Measurements from ENCODE around the gene ARL4D. TPM values are rescaled to one million over a fixed set of nuclear protein-coding genes. Genes with fewer than 3 reads are reported as not detected.
"Not testable (repeated sequence)": the region's sequence is repeated elsewhere in the genome, so short reads cannot be mapped to it uniquely, and the experiment has no call there.

The ARL4D gene, protein sequence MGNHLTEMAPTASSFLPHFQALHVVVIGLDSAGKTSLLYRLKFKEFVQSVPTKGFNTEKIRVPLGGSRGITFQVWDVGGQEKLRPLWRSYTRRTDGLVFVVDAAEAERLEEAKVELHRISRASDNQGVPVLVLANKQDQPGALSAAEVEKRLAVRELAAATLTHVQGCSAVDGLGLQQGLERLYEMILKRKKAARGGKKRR
- 10 to 100 TPM in 3 of 4 donors, 1 to 10 TPM in 1; 8.1 to 13.4 (median 10.6) TPM for polyA plus RNA-seq (ENCODE audit: insufficient read length in 4 of 4)

DNA sequence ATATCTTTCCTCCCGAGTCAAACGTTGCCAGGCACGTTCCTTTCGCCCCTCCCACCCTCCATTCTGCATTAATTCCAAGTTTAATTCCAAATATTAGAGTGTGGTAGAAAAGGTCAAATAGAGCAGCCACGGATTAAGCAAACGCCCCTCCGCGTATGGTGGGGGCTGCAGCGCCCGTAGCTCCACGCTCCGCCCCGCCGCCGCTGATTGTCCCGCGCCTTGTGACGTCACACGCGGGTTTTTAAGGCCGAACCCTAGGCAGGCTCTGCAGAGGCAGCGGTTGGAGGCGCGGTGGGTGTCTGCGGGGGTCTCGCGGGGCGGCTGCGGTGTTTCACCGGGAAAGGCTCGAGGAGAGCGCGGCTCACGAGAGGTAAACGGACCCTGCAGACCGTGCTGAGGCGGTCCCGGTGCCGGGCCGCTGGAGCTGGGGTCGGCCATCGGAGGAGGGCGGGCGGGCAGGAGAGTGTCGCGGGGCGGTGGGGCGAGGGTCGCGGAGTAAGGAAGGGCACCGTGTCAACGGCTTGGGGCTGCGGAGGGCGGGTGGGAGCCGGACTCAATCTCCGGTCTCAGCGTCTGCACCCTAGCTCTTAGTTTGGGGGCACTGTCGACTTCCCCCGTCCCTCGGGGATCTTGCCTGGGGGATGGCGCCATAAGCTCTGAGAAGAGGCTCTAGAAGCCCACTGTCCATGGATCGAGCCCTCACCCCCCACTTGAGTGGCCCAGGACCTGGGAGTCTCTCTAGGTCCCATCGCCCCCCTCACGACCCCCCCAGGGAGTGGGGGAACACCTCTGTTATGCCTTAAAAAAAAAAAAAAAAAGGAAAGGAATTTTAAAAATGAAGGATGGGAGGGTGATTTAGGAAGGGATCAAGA is at the start of gene ARL4D:
ARL4D (plus strand) TSS at position 270 of the 872 bp plus-strand sequence. CDS start 740 bp downstream, outside the sequence.
- DNase-seq (ENCODE audit: low read depth in 4 of 4, low spot score in 2 of 4), result peak in 3 of 4 donors; percentile 68 to 78 (median 73)

DNA sequence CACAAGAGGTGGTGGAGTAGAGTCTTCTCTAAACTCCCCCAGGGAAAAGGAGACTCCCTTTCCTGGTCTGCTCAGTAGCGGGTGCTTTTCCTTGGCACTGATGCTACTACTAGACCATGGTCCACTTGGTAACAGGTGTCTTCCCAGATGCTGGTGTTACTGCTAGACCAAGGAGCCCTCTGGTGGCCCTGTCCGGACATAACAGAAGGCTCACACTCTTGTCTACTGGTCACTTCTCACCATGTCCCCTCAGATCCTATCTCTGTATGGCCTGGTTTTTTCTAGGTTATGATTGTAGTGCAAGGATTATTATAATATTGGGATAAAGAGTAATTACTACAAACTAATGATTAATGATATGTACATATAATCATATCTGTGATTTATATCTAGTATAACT is 49.7 kb upstream of the ARL4D start:
- DNase-seq (ENCODE audit: low read depth in 4 of 4, low spot score in 2 of 4), result no peak

DNA sequence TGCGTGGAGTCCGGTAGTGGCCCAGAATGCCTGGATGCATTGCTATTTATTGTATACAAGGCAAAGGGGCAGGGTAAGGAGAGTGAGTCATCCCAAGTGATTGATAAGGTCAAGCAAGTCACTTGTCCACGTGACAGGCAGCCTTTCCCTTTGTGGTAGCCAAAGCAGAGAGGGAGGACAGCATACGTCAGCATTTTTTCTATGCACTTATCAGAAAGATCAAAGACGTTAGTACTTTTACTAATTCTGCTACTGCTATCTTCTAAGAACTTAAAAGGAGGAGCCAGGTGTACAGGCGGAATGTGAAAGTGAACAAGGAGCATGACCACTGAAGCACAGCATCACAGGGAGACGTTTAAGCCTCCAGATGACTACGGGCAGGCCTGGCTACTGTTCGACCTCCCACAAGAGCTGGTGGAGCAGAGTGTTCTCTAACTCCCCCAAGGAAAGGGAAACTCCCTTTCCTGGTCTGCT is 47.9 kb upstream of the ARL4D start:
- DNase-seq (ENCODE audit: low read depth in 4 of 4, low spot score in 2 of 4), result no peak

DNA sequence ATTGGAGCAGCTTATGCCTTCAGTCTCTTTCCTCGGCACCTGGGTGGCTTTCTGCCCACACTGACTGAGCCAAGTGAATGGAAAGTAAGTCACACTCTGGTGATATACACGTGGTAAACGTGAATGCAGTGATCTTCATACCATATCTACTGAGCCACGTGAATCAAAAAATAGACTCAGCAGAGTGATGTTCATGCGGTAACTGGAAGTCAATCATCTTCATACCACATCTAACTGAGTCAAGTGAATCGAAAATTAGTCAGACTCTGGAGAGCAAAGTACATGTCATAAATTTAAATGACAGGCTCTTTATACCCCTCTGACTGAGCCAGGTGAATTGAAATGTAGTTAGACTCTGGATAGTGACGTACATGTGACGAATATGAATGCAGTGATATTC is 47.1 kb upstream of the ARL4D start:
- no peak for DNase-seq (ENCODE audit: low read depth in 4 of 4, low spot score in 2 of 4)

DNA sequence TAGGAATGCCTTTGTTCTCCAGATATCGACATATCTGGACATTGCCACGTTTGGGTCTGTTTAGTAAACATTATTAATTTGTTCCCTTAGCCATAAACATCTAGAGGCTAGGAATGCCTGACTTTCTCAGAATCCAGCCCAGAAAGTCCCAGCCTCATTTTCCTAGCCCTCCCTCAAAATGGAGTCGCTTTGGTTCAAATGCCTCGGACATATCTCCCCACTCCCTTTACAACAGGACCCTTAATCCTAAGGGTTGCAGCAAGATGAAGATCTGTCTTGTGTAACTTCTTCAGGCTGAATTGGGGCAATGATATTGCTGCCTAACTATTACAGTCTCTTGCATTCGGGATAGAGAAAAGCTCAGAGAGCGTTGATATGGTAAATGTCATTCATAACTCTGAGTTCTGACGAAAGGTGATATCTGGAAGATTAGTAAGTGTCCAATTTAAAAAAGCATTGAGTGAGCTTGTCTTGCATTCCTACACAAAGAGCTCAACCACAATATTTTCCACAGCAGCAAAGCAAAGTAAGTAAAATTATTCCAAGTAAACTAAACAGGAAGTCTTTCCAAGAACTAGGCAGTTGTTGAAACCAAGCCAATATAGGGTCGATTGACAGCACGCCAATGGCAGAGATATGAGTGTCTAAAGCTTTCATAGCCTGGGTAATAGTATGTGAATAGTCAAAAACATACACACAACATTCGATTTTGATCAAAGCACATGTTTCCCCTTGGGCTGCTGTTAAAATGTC is 46.0 kb upstream of the ARL4D start:
- no peak for DNase-seq (ENCODE audit: low read depth in 4 of 4, low spot score in 2 of 4)

DNA sequence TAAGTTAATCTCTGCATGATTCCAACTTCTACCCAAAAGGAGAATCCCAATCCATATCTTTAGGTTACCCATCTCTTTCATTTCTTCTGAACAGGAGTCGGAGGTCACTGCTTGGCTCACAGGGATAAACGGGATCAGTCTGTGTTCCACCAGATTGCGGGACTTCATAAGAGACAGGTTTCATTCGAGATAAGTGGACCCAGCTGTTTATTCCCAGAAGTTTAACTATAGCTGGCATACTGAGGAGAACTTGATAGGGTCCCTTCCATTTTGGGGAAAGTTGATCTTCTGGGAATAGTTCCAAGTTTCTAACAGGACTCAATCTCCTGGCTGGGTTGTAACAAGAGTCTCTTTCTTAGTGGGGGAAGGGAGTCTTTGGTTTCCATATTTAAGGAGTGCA is 45.4 kb upstream of the ARL4D start:
- no peak for DNase-seq (ENCODE audit: low read depth in 4 of 4, low spot score in 2 of 4)

DNA sequence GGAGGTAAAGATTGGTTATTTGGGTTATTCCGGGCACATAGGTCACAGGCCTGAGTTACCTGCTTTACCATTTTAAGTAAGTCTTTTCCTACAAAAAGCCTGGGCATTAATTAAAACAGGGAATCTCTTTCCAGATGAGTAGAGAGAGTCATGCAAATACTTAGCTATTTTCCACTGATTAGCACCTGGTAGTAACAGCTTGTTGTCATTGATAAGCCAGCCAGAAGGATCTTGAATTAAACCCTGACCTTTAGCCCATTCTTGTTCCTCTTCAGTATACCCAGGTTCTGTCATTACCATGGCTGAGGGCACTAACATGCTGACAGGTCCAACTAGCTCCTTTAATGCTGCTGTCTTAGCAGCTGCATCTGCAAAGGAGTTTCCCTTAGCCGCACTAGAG is 44.4 kb upstream of the ARL4D start:
- DNase-seq (ENCODE audit: low read depth in 4 of 4, low spot score in 2 of 4), result no peak

DNA sequence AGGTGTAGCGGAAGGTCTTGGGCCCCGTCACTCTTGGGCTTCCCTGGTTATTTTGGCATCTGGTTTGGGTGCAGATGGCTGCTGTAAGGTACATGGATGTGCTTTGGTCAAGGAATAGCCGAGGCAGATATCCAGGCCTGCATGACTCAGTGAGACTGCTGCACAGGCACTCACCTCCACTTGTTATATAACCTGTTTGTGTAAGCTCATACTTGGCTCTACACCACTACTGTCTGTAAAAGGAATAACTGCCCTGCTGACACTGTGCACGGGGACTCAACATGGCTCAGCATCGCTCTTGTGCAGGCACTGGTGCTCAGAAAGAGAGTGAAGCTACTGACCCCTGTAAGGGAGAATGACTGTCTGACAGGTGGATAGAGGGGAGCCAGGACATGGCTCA is 42.3 kb upstream of the ARL4D start:
- no peak for DNase-seq (ENCODE audit: low read depth in 4 of 4, low spot score in 2 of 4)

DNA sequence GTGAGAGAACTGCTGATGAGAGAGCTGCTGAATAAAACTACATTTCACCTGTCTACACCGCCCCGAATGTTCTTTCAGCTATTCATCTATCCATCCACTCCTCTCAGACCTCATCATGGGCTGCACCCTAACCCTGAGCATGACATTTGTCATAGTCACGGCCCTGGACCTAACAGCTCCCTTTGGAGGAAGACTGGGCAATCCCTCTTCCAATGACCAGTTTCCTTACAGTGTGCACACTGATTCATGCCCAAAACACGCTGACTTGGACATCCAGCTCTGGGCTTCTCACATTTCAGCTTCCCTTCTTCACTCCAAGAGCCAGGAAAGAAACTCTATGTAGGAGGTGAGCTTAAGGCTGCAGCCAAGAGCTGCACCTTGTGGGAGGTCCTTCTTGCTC is 41.8 kb upstream of the ARL4D start:
- no peak for DNase-seq (ENCODE audit: low read depth in 4 of 4, low spot score in 2 of 4)

DNA sequence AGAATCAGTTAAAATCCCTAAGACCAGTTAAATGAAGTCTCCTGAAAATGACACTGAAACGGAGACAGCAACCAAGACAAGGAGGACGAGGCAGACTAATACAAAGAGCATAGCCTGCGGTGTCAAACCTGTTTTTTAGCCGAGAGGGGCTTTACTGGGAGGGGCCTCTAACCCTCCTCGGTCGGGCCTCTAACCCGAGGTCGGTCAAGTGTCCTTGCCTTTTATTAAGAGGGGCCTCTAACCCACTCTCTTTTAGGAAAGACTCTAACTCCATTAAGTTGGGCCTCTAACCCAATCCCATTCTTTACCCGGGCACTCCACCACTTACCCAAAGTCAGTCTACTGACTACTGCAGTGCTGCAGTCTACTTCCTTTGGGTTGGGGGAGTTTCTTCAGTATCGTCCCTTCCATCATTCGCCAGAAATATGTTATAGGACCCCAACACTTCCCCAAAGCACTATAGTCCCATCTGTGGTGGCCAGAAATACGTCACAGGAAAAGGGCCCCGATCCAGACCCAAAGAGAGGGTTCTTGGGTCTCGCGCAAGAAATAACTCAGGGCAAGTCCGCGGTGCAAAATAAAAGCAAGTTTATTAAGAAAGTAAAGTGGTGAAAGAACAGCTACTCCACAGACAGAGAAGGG is 39.2 kb upstream of the ARL4D start:
- DNase-seq (ENCODE audit: low read depth in 4 of 4, low spot score in 2 of 4), result no peak

DNA sequence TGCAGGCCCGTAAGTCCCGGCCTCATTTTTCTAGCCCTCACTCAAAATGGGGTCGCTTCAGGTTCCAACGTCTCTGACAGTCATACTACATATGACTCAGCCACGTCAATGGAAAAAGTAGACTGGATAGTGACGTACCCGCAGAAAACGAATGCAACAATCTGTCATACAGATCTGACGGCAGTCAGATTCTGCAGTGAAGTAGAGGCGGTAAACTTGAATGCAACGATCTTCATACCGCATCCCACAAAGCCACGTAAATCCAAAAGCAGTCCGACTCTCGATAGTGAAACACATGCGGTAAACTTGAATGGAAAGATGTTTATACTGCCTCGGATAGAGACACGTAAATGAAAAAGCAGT is 38.4 kb upstream of the ARL4D start:
- DNase-seq (ENCODE audit: low read depth in 4 of 4, low spot score in 2 of 4), result no peak

DNA sequence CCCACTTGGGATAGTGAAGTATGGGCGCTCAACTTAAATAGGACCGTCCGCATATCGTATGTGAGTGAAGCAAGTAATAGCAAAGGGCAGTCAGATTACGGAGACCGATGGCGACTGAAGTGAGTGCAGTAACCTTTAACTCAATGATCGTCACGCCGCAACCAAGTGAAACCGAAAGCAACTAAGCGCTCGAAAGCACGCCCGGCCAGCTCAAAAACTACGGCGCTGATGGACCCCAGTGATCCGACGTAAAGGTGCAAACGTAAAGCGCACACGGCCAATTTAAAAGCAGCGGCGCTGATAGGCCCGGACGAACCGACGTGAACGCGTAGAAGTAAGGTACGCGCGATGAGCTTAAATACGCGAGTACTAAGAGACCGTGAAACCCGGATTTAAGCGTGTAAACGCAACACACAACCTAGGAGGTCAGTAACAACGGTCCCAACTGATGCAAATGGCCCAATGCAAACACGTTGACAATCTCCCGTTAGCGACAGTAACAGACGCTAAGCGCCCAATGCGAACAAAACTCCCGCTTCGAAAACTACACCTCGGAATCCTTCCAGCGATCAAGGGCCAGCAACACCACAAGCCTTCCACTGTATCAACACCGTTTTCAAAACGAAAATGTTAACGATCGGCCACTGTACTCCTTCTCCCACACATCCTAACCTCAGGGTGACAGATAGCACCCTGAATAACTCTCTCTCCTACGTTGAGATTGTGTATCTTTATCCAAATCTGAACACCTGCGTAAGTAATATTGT is 37.9 kb upstream of the ARL4D start:
- peak; percentile 85 to 99 (median 98) for DNase-seq (ENCODE audit: low read depth in 4 of 4, low spot score in 2 of 4)

DNA sequence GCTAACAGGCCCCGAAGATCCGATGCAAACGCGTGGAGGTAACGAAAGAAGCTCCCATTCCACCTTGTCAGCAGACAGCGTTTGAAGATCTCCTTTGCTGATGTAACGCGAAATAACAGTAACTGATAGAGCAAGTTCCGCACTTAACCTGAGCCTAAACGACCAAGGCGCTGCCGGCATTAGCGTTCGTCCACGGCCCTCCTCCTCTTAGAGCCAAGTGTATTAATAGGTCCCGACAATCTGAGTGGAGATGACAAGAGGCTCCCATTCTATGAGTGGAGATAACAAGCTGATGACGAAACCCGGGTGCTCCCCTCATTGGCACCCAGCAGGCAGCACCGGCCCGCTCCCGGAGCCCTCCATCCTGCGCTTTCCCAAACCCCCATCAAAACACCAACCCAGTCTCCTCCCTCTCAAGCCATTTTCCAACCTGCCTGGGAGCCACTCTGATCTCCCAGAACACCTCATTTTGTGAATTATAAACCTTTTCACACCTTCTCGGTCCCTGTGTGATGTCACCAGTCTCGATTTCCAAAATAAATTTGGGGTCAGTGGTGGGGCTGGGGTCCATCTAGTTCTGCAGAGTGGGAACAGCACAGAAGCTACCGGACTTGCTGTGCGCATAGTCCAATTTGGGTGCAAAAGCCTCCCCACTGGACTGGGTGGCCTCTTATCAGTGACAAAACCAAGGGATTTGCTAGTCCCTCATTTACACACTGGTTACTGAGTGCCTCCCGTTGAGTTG is 35.4 kb upstream of the ARL4D start:
- no peak for DNase-seq (ENCODE audit: low read depth in 4 of 4, low spot score in 2 of 4)

DNA sequence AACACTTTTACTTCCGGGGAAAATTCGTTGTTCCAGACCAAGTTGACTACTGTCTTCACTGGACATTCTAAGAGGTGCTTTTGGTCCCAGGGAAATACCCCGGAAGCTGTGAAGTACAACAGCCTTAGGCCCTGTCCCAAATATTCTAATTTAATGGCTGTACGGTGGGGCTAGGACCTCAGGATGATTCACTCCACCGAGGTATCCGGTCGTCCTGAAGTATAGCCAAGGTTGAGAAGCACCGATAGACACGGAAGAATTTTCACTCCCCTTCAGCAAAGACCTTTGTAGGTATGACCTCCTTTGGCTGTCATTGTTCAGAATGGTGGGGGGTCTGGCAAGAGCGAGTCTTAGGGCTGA is 34.9 kb upstream of the ARL4D start:
- DNase-seq (ENCODE audit: low read depth in 4 of 4, low spot score in 2 of 4), result no peak

DNA sequence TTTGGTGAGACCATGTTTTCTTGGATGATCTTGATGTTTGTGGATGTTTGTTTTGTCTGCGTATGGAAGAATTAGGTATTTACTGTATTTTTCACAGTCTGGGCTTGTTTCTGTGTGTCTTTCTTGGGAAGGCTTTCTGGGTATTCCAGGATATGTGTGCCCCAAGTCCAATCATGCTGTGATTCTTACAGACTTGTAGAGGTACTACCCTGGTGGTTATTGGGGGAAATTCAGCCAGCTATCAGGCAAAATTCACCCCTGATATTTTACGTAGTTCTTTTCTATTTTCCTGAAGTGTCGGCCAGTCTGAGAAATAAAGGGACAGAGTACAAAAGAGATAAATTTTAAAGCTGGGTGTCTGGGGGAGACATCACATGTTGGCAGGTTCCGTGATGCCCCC is 33.4 kb upstream of the ARL4D start:
- DNase-seq (ENCODE audit: low read depth in 4 of 4, low spot score in 2 of 4), result no peak

DNA sequence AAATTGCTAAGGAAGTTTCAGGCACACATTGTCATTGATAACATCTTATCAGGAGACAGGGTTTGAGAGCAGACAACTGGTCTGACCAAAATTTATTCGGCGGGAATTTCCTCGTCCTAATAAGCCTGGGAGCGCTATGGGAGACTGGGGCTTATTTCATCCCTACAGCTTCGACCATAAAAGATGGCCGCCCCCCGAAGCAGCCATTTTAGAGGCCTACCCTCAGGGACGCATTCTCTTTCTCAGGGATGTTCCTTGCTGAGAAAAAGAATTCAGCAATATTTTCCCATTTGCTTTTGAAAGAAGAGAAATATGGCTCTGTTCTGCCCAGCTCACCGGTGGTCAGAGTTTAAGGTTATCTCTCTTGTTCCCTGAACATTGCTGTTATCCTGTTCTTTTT is 32.9 kb upstream of the ARL4D start:
- DNase-seq (ENCODE audit: low read depth in 4 of 4, low spot score in 2 of 4), result not testable (repeated sequence)

DNA sequence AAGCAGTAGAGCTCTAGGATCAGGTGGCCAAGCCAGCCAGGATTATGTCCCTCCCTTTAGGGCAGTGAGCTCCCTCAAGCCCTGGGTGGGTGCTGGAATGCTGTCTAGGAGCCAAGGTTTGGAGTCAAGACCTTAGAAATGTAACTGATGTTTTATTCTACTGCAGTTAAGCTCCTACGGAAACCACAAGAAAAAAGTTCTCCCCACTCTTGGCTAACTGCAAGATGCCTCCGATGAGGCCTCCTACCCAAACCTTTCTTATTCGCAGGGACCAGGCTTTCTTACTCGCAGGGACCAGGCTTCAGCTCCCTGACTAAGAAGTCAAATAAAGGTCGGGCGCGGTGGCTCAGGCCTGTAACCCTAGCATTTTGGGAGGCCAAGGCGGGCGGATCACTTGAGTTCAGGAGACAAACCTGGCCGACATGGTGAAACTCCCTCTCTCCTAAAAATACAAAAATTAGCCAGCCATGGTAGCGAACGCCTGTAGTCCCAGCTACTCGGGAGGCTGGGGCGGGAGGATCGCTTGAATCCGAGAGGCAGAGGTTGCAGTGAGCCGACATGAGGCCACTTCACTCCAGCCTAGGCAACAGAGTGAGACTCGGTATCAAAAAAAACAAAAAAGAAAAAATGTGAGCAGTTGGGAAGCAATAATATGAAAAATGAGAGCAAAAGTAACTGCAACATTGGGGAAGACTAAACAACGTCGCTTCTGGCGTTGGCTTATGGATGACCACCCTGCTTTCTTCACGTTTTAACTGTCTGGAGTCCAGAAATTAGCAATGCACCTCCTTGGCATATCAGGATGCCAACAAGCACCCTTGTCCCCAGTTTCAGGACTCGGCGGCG is 31.7 kb upstream of the ARL4D start:
- no peak for DNase-seq (ENCODE audit: low read depth in 4 of 4, low spot score in 2 of 4)

DNA sequence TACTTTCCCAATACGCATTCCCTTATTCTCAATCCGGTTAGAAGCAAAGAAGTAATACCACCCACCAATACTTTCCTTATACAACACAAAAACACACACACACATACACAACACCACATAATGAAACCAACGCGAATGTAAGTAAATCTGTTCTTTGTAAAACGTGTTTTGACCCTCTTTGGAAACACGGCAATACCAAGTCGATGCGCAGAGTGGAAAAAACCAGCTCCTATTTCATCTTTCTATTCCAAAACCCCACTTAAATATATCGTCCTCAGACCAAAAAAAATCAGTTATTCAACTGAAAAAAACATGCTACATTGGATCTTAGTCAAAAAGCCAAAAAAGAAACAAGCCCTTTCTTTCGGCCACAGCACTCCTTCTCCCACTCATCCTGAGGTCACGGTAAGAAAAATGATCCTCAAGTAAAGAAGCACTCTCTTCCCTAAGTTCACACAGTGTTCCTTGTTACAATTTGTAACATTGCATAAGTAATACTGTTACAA is 31.0 kb upstream of the ARL4D start:
- peak in 2 of 4 donors; percentile 72 to 99 for DNase-seq (ENCODE audit: low read depth in 4 of 4, low spot score in 2 of 4)
